Loucy (cell line): ENCODE measurements around the gene HCN2.

Source experiments
- H2AFZ ChIP-seq: fragments of 200-600 bp; sonication (generic); 2 replicates; pipeline ENCODE4 v1.6.0; 2016; ENCODE audit warnings: antibody characterized with exemption, mild to moderate bottlenecking, low read length, moderate library complexity
- H3F3A ChIP-seq: fragments of 200-600 bp; 2 replicates; pipeline ENCODE4 v1.6.0; 2016; ENCODE audit warnings: antibody characterized with exemption, low read depth, mild to moderate bottlenecking
- H3K27me3 ChIP-seq: fragments of 200-600 bp; sonication (generic); 2 replicates; pipeline ENCODE4 v1.6.1; 2014; ENCODE audit warnings: low read length, mild to moderate bottlenecking; ENCODE audit not compliant: insufficient read depth, poor library complexity, severe bottlenecking
- H3K36me3 ChIP-seq: fragments of 200-600 bp; sonication (generic); 2 replicates; pipeline ENCODE4 v1.6.1; 2016; ENCODE audit warnings: low read length; ENCODE audit not compliant: insufficient read depth
- H3K4me1 ChIP-seq: fragments of 200-600 bp; sonication (generic); 2 replicates; pipeline ENCODE4 v1.5.1; 2014; ENCODE audit warnings: low read length, mild to moderate bottlenecking; ENCODE audit not compliant: insufficient read depth, poor library complexity, severe bottlenecking
- H3K4me2 ChIP-seq: fragments of 200-600 bp; sonication (generic); 2 replicates; pipeline ENCODE4 v1.6.0; 2014; ENCODE audit warnings: antibody characterized with exemption, low read length, low read depth, mild to moderate bottlenecking; ENCODE audit not compliant: poor library complexity, severe bottlenecking
- H3K4me3 ChIP-seq: fragments of 200-600 bp; sonication (generic); 2 replicates; pipeline ENCODE4 v1.5.1; 2014; ENCODE audit warnings: low read length, mild to moderate bottlenecking, mixed read lengths; ENCODE audit not compliant: poor library complexity, severe bottlenecking
- H3K79me2 ChIP-seq: fragments of 200-600 bp; sonication (generic); 2 replicates; pipeline ENCODE4 v1.6.1; 2014; ENCODE audit warnings: low read length; ENCODE audit not compliant: insufficient read depth
- H3K9ac ChIP-seq: fragments of 200-600 bp; sonication (generic); 2 replicates; pipeline ENCODE4 v1.6.0; 2014; ENCODE audit warnings: mild to moderate bottlenecking, low read depth, low read length, moderate library complexity; ENCODE audit not compliant: poor library complexity, severe bottlenecking
- H3K9me2 ChIP-seq: fragments of 200-600 bp; sonication (generic); replicated peaks from 2 replicates; pipeline ENCODE4 v1.6.1; 2016; ENCODE audit warnings: low read depth, low read length, mixed read lengths
- H3K9me3 ChIP-seq: fragments of 200-600 bp; sonication (generic); 2 replicates; pipeline ENCODE4 v1.6.1; 2014; ENCODE audit warnings: mild to moderate bottlenecking, antibody characterized with exemption, low read length, low read depth; ENCODE audit not compliant: insufficient read depth
- H4K20me1 ChIP-seq: fragments of 200-600 bp; sonication (generic); 2 replicates; pipeline ENCODE4 v1.6.0; 2014; ENCODE audit warnings: antibody characterized with exemption, low read length, mild to moderate bottlenecking; ENCODE audit not compliant: insufficient read depth, poor library complexity, severe bottlenecking
- EZH2phosphoT487 ChIP-seq: fragments of 200-600 bp; IDR thresholded peaks from 2 replicates; pipeline ENCODE4 v1.6.1; 2018; ENCODE audit warnings: antibody characterized with exemption, mild to moderate bottlenecking, moderate library complexity, borderline replicate concordance
- TF ChIP-seq, protein P1 (sequence below): fragments of 200-600 bp; sonication (generic); conservative IDR thresholded peaks from 2 replicates; pipeline ENCODE4 v1.5.1; 2014; ENCODE audit warnings: mild to moderate bottlenecking, antibody characterized with exemption, low read length

HCN2 gene

DNA sequence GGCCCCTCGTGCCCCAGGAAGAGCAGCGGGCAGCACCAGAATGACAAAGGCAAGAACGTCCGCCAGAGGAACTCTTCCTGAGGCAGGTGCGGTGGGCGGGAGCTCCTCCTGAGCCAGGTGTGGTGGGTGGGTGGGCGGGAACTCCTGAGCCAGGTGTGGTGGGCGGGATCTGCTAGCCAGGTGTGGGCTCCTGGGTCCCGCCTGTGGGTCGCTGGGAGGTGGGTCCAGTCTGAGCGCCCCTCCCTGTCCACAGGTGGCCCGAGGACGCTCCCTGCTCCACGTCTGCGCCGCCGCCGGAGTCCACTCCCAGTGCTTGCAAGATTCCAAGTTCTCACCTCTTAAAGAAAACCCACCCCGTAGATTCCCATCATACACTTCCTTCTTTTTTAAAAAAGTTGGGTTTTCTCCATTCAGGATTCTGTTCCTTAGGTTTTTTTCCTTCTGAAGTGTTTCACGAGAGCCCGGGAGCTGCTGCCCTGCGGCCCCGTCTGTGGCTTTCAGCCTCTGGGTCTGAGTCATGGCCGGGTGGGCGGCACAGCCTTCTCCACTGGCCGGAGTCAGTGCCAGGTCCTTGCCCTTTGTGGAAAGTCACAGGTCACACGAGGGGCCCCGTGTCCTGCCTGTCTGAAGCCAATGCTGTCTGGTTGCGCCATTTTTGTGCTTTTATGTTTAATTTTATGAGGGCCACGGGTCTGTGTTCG, 7.0 kb upstream of the HCN2 start:
- Histone ChIP-seq H3K4me1 (no peaks in the 10 kb centered on the region), H3K4me3 (no peak overlapping the region), H4K20me1 (peaks cover 24% of the 10 kb centered on the region), H3K79me2 (peaks cover 29% of the 10 kb centered on the region), H3K9me2 (no peaks in the 10 kb centered on the region), H3K36me3 (peaks cover 39% of the 10 kb centered on the region; the same call in 1 of the 2 replicates), H3K9ac (no peak overlapping the region), H3K9me3 (no peaks in the 10 kb centered on the region), H2AFZ (no peak overlapping the region), H3K27me3 (no peaks in the 10 kb centered on the region), H3F3A (no peaks in the 10 kb centered on the region), H3K4me2 (no peak overlapping the region)
- no peak for TF ChIP-seq EZH2phosphoT487
- TF ChIP-seq, protein P1, sequence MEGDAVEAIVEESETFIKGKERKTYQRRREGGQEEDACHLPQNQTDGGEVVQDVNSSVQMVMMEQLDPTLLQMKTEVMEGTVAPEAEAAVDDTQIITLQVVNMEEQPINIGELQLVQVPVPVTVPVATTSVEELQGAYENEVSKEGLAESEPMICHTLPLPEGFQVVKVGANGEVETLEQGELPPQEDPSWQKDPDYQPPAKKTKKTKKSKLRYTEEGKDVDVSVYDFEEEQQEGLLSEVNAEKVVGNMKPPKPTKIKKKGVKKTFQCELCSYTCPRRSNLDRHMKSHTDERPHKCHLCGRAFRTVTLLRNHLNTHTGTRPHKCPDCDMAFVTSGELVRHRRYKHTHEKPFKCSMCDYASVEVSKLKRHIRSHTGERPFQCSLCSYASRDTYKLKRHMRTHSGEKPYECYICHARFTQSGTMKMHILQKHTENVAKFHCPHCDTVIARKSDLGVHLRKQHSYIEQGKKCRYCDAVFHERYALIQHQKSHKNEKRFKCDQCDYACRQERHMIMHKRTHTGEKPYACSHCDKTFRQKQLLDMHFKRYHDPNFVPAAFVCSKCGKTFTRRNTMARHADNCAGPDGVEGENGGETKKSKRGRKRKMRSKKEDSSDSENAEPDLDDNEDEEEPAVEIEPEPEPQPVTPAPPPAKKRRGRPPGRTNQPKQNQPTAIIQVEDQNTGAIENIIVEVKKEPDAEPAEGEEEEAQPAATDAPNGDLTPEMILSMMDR: no peak

DNA sequence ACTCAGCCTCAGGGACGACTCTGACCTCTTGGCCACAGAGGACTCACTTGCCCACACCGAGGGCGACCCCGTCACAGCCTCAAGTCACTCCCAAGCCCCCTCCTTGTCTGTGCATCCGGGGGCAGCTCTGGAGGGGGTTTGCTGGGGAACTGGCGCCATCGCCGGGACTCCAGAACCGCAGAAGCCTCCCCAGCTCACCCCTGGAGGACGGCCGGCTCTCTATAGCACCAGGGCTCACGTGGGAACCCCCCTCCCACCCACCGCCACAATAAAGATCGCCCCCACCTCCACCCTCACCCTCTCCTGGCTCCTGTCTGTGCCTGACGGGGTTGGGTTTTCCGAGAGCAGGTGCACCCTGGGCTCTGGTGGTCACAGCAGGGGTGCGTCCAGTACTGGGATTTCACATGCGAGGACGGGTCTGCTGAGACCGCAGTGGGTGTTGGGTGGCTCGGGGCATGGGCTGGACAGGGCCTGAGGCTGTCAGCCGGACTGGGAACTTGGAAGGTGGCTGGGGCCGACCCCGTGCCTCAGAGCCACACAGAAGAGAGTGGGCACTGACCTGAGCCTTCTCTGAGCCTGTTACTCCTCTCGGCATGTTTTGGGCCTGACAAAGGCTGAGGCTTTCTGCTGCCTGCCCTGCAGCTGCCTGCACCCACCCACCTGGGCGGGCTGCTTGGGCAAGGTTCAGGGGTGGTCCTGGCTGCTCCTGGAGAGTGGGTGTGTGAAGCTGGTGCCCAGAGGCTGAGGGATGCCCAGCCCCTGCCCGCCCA, 6.3 kb upstream of the HCN2 start:
- Histone ChIP-seq H4K20me1 (peaks cover 17% of the 10 kb centered on the region), H3K79me2 (peaks cover 22% of the 10 kb centered on the region), H3K4me1 (peaks cover 3% of the 10 kb centered on the region), H3K9me2 (no peaks in the 10 kb centered on the region), H3K4me2 (no peak overlapping the region), H3K27me3 (no peaks in the 10 kb centered on the region), H2AFZ (no peak overlapping the region), H3K36me3 (peaks cover 34% of the 10 kb centered on the region; the same call in 1 of the 2 replicates), H3K9ac (no peak overlapping the region), H3K9me3 (no peaks in the 10 kb centered on the region), H3K4me3 (no peak overlapping the region), H3F3A (no peaks in the 10 kb centered on the region)
- TF ChIP-seq EZH2phosphoT487: no peak
- TF ChIP-seq, protein P1: no peak

DNA sequence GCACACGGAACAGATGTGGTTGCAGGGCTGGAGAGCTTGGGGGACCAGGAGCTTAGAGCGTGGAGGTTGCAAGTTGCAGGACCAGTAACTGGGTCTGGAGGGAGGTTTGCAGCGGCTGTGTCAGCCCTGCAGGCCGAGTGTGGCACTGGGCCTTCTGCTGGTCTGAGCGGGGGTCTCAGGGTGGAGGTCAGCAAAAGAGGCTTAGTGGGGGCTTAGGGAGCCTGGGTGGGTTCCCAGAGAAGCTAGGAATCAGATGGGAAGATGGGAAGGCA, 5.8 kb upstream of the HCN2 start:
- Histone ChIP-seq H3K4me2 (no peak overlapping the region), H3K36me3 (peaks cover 33% of the 10 kb centered on the region; the same call in 1 of the 2 replicates), H3K4me1 (peaks cover 6% of the 10 kb centered on the region), H3K4me3 (no peak overlapping the region), H3F3A (no peaks in the 10 kb centered on the region), H3K9me3 (no peaks in the 10 kb centered on the region), H3K9ac (no peak overlapping the region), H3K79me2 (peaks cover 17% of the 10 kb centered on the region), H3K27me3 (no peaks in the 10 kb centered on the region), H4K20me1 (peaks cover 14% of the 10 kb centered on the region), H3K9me2 (no peaks in the 10 kb centered on the region), H2AFZ (no peak overlapping the region)
- TF ChIP-seq, protein P1: no peak
- no peak for TF ChIP-seq EZH2phosphoT487
